ENCODE data around the gene ADGRG3.
"Not testable (repeated sequence)": the region's sequence is repeated elsewhere in the genome, so short reads cannot be mapped to it uniquely, and the experiment has no call there.

The ADGRG3 gene

DNA sequence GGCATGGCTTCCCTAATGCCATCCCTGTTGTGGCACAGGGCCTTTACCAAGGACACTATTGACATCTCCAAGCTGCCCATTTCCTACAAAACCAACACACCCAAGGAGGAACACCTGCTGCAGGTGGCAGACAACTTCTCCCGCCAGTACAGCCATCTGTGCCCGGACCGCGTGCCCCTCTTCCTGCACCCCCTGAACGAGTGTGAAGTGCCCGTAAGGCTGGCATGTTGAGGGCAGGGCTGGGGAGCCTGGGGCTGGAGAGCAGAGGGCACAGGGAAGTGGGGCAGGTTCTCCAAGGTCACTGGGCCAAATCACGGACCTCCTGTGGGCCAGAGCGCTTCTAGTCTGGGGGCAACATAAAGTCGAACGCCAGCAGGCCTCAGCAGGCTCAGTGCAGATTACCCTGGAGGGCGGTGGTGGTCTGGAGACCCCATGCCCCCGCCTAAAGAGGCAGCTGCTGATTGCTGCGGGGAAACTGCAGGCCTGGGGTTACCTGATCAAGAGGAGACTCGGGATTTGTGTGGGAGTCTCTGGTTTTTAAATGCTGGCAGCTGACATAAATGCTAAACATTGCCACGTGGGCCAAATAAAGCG lies 30.8 kb downstream of the ADGRG3 start:
- no peak for DNase-seq

DNA sequence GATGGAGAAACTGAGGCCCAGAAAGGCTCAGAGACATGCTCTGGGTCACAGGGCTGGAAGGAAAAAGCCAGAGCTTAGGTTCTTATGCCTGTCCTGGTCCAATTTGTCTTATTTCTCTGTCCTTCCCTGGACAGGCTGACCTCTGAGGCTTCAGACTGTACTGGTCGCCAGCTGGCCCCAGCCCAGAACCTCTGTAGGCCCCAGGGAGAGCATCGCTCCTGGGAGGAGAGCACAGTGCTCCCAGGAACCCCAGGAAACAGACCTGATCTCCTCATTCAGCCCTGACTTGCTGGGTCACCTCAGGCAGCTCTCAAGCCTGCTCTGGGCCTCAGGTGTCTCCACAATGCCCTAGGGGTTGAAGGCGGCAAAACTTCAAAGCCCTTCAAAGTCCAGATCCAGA lies 31.4 kb downstream of the ADGRG3 start:
- no peak for DNase-seq

DNA sequence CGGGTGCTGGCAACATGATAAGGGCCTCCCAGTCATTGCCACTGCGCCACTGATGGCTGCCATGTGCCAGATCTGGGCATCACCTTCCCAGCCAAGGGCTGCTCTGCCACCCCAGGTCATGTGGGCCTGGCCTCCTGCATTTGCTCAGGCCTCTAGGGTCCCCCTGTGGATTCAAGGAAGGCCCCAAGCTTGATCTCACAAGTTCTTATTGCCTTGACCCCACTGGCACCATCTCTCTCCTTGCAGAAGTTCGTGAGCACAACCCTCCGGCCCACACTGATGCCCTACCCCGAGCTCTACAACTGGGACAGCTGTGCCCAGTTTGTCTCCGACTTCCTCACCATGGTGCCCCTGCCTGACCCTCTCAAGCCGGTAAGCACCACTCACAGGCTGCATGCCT lies 31.8 kb downstream of the ADGRG3 start:
- no peak for DNase-seq

DNA sequence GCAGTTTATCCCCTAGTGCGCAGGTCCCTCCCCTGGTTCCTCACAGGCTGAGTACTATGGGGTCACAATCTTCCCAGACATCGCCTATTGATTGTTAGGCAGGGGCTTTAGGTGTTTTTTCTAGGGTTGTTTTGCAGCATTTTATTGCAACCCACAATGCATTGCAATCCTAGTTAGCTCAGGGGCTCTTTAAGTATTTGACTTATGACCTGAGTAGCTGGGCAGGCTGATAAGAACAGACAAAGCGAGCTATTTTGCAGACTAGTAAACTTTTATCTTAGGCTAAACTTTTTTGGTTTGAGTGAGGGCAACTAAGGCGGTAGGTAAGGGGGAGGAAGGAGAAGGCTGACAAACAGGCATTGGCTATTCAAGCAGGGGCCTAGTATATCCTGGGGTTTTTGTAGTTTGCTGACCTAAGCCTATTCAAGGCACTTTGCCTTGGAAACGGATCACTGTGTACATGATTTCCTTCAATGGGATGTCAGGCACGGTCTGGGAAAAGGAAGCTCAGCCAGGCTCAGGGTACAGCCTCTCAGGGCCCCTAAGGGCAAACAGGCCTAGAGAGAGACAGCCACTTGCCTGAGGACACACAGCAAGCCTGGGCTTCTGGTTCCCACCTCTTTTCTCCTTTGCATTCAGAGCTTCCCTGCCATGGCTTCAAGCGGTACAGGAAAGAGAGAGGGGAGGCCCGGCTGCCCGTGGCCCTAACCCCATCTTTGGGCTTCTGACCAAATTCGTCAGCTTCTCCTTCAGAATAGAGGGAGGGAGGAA lies 32.9 kb downstream of the ADGRG3 start:
- DNase-seq: no peak

DNA sequence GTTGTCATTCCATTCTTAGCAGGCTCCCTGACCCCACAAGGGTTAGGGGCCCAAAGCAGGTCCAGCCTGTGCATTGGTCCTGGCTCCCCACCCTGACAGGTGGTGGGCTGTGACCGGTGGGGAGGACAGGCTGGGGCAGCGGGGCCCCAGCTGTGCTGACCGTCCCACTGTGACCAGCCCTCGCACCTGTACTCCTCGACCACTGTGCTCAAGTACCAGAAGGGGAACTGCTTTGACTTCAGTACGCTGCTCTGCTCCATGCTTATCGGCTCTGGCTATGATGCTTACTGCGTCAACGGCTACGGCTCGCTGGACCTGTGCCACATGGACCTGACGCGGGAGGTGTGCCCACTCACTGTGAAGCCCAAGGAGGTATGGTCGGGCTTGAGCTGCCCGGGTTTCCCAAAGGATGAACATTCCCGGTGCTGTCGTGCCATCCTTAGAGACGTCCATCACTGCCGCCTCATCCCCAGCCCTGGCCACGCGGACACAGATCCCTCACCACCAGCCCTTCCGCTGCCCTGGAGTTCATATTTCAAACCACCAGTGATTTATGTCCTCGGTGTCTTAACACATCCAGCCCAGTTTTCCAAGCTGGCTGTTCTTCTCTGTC lies 33.8 kb downstream of the ADGRG3 start:
- DNase-seq: no peak

DNA sequence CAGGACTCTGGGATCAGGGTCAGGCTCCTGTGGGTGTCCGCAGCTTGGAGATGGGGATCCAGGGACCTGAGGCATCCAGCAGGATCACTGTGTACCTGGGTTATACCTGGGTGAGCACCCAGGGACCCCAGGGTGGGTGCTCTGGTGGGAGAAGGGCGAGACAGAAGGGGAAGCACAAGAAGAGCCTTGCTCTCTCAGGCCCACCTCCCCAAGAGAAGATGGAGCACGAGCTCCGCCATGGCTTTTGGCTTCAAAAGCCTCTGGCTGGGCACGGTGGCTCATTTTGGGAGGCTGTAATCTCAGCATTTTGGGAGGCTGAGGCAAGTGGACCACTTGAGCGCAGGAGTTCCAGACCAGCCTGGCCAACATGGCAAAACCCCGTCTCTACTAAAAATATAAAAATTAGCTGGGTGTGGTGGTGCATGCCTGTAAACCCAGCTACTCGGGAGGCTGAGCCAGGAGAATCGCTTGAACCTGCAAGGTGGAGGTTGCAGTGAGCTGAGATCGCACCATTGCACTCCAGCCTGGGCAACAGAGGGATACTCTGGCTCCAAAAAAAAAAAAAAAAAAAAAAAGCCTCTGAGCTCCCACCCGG lies 35.4 kb downstream of the ADGRG3 start:
- DNase-seq: no peak

DNA sequence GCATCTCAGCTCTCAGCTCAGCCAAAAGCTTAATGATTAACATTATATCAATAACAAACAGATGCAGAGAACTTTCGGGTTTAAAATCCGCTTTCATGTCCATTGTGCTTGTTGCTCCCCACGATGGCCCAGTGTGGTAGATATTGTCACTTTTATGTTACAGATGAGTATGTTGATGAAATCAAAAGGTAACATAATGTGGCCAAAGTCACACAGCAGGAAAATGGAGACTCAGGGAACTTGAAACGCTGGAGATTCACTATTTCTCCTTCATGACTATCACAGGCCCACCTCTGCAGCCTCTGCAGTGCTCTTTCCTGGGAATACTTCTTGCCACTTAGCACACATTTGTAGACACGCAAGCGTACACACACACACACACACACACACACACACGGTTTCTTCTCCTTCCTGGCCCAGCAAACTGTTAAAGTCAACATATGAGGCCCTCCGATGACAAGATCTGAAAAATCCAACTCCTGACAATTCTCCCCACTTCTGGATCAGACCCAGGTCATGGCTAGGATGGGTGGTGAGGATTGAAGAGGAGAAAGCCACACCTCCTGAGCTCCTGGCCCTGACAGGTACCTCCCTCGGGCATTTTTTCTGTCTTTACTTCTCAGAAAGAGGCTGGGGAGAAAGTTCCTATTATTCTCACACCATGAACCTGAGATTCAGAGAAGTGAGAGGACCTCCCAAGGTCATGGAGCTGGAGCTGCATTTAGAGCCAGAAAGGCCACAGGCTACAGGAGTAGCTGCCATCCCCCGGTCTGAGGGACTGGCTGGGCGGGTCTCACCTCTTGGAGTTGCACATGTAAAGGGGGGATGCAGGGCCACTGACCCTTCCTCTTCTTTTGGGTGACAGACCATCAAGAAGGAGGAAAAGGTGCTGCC lies 36.2 kb downstream of the ADGRG3 start:
- no peak for DNase-seq

DNA sequence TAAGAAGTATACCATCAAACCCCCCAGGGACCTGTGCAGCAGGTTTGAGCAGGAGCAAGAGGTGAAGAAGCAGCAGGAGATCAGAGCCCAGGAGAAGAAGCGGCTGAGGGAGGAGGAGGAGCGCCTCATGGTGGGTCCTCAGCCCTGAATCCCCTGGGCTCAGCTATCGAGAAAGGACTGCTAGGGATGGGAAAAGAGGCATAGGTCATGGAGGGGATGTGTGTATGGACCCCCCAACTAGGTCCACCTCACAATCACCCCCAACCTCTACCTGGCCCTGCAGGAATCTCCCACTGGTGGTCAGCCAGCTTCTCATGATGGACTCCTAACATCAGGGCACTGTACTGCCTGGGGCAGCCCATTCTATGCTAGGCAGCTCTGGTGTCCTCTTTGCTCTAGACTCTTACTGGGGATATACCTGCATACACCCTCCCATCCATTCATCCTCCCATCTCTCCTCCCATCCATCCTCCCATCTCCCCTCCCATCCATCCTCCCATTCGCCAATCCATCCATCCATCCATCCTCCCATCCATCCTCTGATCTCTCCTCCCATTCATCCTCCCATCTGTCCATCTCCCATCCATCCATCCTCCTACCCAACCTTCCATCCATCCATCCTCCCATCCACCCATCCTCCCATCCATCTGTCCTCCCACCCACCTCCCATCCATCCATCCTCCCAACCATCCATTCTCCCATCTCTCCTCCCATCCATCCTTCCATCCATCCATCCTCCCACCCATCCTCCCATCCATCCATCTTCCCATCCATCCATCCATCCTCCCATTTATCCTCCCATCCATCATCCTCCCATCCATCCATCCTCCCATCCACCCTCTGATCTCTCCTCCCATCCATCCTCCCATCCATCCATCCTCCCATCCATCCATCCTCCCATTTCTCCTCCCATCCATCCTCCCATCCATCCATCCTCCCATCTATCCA lies 37.1 kb downstream of the ADGRG3 start:
- DNase-seq: no peak

DNA sequence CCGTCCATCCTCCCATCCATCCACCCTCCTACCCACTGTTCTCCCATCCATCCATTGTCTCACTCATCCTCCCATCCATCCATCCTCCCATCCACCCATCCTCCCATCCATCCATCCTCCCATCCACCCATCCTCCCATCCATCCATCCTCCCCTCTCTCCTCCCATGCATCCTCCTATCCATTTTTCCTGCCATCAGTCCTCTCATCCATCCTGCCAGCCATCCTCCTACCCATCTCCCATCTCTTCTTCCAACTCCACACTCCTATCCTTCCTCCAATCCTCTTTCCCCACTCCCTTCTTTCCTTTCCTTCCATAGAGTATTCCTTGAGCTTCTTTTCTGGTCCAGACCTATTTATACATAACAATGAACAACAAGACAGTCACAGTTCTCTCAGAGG lies 38.6 kb downstream of the ADGRG3 start:
- DNase-seq: no peak

DNA sequence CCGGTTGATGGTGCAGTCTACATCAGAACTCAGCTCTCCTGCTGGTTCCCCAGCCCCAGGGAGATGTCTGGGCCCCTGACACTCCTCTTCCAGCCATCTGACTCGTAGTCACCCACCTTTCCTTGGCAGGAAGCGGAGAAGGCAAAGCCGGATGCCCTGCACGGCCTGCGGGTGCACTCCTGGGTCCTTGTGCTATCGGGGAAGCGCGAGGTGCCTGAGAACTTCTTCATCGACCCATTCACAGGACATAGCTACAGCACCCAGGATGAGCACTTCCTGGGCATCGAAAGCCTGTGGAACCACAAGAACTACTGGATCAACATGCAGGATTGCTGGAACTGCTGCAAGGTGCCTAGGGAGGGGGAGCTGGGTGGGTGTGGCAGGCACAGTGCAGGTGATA lies 39.2 kb downstream of the ADGRG3 start:
- DNase-seq: no peak

DNA sequence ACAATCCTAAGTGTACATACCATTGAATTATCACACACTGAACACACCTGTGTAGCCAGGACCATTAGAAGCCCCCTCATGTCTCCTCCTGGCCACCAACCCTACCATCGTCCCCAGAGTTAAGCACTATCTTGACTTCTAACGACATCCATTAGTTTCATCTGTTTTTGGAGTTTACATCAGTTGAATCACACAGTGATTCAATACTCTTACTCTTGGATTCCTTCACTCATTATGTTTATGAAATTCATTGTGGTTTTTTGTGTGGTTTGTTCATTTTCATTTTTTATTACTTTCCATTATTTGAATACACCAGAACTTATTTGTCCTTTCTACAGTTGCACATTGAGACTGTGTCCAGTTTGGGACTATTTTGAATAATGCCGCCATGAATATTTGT lies 40.1 kb downstream of the ADGRG3 start:
- DNase-seq: no peak

DNA sequence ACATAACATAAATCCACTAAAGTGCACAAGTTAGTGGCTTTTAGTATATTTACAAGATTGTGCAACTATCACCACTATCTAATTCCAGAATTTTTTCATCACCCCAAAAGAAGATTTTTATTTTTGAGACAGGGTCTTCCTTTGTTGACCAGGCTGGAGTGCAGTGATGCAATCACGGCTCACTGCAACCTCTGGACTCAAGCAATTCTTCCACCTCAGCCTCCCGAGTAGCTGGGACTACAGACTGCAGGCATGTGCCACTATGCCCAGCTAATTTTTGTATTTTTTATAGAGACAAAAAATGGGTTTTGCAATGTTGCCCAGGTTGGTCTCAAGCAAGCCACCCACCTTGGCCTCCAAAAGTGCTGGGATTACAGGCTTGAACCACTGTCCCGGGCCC lies 41.6 kb downstream of the ADGRG3 start:
- DNase-seq: no peak

DNA sequence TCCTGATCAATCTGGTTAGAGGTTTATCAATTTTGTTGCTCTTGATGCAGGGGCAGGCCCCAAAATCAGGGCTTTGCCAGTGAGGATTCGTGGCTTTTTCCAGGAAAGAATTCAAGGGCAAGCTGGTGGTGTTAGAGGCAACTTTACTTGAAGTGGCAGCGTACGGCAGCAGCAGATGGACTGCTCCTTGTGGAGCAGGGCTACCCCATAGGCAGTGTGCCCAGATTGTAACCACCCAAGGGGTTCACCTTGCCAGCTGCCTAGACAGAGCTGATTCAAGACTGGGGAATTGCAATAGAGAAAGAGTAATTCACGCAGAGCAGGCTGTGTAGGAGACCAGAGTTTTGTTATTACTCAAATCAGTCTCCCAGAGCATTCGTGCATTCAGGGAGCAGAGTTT lies 43.2 kb downstream of the ADGRG3 start:
- no peak for DNase-seq

DNA sequence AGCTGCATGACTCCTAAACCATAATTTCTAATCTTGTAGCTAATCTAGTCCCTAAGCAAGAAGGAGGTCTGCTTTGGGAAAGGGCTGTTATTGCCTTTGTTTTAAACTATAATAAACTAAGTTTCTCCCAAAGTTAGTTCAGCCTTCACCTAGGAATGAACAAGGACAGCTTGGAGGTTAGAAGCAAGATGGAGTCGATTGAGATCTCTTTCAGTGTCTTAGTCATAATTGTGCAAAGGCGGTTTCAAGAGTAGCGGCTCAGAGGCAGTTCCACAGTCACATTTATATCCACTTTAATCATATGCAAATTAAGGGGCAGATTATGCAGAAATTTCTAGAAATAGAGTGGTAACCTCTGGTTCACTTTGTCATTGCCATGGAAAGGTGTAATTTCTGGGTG lies 43.9 kb downstream of the ADGRG3 start:
- DNase-seq: no peak

DNA sequence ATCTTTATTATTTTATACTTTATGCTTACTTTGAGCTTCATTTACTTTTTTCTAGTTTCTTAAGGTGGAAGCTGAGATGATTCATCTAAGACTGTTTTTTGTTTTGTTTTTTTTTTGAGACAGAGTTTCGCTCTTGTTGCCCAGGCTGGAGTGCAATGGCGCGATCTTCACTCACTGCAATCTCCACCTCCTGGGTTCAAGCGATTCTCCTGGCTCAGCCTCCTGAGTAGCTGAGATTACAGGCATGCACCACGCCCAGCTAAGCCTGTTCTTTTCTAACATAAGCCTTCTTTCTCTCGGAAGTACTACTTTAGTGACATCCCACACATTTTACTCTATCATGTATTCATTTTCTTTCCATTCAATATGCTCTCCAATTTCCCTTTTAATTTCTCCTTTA lies 44.5 kb downstream of the ADGRG3 start:
- DNase-seq: not testable (repeated sequence)

DNA sequence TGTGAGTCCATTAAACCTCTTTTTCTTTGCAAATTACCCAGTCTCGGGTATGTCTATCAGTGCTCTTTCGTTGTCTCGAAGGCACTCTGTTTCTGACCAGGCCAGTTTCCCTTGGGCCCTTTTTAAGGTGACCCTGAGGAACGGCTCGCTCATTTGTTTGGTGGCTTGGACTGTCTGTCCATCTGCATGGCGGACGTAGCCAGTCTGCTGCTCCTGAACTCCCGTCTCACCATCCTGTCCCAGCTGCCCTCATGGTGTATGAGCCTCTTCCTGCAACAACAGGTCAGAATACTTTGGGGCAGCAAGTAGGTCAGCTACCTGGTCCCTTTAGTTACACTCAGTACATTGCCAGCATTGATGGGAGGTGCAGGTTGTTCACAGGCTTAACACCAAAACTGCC lies 45.5 kb downstream of the ADGRG3 start:
- DNase-seq: no peak

DNA sequence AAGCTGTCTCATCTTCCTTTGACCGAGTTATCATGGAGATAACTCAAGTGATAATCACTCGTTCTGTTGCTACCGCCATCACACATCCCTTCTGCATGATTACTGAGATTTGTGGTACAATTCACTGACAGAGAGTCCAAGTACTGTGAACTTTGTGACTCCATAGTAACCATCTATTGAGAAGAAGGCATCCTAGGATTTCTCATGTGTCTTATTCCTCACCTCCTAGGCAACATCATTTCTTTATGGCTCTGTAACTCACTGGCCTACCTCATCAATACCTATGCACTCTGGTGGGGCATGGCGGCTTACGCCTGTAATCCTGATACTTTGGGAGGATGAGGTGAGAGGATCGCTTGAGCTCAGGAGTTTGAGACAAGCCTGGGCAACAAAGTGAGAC lies 45.9 kb downstream of the ADGRG3 start:
- no peak for DNase-seq

DNA sequence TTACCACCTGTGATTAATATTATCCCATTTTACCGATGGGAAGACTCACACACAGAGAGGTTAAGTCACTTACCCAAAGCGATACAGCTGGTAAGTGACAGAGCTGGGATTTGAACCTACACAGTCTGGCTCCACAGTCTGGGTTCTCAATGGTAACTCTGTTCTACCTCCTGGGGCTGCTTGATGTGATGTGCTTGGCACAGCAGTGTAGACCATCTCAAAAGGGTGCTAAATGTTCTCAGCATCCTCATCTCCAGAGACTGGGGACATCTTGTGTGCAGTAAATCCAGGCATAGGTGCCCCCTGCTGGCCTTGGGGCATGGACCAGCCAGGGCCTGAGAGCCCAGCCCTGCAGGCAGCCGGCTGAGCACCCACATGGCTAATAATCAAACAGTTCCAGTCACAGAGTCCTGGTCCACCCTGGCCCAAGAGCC lies 52.1 kb downstream of the ADGRG3 start:
- peak; percentile 70 for DNase-seq

DNA sequence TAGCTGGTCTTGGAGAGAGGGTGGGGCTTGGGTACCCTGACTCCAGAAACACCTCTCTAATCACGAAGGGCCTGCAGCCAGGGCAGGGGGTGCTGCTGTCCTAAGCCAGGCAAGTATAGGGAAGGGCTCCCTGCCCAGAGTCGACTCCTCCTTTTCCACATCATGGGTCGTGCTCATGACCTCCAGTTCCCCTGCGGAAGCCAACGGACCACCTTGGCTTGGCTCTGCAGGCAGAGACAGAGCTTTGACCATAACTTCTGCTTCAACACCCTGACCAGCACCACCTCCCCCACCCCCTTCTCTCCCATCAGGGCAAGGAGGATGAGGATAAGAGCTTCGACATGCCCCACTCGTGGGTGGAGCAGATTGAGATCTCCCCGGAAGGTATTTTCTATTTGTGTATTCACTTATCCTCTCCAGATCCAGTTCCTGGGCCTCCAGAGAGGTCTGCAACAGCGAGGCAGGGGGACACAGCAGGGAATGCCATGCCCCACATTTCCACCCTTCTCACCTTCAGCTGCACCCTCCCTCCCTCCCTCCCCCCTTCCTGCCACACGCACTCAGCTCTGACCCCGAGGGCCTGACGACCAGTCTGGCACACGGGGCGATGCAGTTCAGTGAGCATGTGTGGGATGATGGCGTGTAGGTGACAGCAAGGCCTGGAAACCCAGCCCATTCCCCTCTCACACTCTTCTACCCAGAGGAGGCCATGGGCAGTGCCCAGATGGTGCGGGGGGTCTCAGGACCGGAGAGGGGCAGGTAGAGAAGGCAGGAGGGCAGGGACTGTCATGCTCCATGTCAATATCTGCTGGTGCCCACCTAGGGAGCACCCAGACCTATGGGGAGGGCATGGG lies 53.5 kb downstream of the ADGRG3 start:
- DNase-seq: no peak

DNA sequence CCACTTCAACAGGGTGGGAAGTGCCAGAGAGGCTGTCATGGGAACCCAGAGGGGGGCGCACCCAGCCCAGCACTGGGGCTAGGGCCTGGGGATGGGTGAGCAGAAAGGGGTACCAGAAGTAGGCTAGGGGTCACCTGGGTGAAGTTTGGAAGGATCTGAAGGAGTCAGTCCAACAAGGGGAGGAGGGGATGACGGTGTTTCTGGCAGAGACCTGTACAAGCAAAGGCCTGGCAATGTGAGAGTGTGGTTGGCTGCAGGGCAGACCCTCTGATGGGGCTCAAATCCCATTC lies 54.0 kb downstream of the ADGRG3 start:
- no peak for DNase-seq

DNA sequence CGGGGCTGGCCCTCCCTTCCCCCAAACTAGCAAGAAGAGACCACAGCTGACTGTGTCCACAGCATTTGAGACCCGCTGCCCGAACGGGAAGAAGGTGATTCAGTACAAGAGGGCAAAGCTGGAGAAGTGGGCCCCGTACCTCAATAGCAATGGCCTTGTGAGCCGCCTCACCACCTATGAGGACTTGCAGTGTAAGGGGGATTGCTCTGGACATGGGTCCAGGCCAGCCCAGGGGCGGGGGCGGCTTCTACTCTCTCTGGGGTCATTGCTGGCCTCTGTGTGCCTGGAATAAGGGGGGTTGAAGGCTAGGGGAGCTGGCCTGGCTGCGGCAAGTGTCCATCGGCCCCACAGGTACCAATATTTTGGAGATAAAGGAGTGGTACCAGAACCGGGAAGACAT lies 54.5 kb downstream of the ADGRG3 start:
- no peak for DNase-seq
